Transverse colon (tissue), 3 donors: Measurements from ENCODE around the gene NCAN.

Experiments
- EP300 ChIP-seq: sonication (generic); formaldehyde crosslinking; IDR thresholded peaks from one replicate; pipeline ENCODE4 v1.6.1; 2017; ENCODE audit warnings: antibody characterized with exemption, low read depth
- TF ChIP-seq, protein P1 (sequence below), 5 experiments: fragments of 200-600 bp in 3 of 5; fragments of 450-650 bp in 2 of 5; sonication (generic) in 3 of 5; IDR thresholded peaks; 1 replicate in 2 of 5; 2 replicates in 3 of 5; pipeline ENCODE4 v1.5.1; 2016 to 2017; ENCODE audit warnings: antibody characterized with exemption in 5 of 5, inconsistent platforms in 3 of 5, mild to moderate bottlenecking in 2 of 5, moderate library complexity in 1 of 5

DNA sequence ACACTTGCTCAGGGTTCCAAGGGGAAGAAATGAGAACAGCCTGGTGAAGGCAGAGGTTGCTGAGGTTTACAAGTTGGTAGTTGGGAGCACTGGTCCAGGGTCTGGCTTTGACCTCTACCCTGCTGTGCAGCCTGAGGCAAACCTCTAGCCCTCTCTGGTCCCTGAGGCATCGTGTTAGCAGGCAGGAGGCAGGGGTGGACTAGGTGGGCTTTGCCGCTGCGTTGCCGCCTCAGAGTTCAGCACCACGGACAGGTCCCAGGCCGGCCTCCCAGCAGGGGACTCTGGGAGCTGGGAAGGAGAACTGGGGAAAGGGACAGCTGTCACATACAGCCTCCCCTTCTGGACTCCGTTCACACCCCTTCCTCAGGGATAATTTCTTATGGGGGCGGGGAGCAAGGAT is 3.1 kb downstream of the NCAN start:
- TF ChIP-seq, protein P1, sequence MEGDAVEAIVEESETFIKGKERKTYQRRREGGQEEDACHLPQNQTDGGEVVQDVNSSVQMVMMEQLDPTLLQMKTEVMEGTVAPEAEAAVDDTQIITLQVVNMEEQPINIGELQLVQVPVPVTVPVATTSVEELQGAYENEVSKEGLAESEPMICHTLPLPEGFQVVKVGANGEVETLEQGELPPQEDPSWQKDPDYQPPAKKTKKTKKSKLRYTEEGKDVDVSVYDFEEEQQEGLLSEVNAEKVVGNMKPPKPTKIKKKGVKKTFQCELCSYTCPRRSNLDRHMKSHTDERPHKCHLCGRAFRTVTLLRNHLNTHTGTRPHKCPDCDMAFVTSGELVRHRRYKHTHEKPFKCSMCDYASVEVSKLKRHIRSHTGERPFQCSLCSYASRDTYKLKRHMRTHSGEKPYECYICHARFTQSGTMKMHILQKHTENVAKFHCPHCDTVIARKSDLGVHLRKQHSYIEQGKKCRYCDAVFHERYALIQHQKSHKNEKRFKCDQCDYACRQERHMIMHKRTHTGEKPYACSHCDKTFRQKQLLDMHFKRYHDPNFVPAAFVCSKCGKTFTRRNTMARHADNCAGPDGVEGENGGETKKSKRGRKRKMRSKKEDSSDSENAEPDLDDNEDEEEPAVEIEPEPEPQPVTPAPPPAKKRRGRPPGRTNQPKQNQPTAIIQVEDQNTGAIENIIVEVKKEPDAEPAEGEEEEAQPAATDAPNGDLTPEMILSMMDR (IDR thresholded peaks at IDR 0.05), result no peak
- TF ChIP-seq EP300, result no peak
